Mucosa of gallbladder (tissue), 1 donor: ENCODE data around the gene ADGRG6. TPM values are rescaled to one million over a fixed set of nuclear protein-coding genes. Genes with fewer than 3 reads are reported as not detected.
"Not testable (repeated sequence)": the region's sequence is repeated elsewhere in the genome, so short reads cannot be mapped to it uniquely, and the experiment has no call there.

Experiments
- DNase-seq: peaks from one replicate; pipeline ENCODE4 v3.0.0-alpha.2; 2020; ENCODE audit warnings: low spot score
- total RNA-seq: library from RNA; stranded (reverse); gene quantifications from one replicate; pipeline ENCODE4 v1.2.1, GENCODE V29; 2021
- donor health status: DM: no; HTN: no; CAD: no.

The ADGRG6 gene
- total RNA-seq, 1 donor from 2014 or later = 13.9 TPM

DNA sequence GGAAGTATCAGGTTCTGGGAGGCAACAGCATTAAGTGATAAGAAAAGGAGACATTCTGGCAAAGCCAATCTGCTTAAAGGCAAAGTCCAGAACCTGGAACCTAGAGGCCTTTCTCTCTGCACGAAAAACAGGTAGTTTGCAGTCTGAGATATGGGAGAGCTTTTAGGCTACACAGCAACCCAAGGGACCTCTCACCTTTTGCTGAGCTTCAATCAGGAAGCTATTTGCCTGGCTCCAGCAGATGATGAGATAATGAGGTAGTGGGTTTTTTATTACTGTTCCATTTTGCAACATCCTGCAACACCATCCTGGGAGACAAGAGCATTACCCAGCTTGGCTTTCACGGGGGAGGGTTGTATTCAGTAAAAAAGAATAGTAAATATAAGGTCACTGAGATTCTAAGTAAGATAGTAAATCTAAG lies 143.1 kb downstream of the ADGRG6 start:
- no peak for DNase-seq

DNA sequence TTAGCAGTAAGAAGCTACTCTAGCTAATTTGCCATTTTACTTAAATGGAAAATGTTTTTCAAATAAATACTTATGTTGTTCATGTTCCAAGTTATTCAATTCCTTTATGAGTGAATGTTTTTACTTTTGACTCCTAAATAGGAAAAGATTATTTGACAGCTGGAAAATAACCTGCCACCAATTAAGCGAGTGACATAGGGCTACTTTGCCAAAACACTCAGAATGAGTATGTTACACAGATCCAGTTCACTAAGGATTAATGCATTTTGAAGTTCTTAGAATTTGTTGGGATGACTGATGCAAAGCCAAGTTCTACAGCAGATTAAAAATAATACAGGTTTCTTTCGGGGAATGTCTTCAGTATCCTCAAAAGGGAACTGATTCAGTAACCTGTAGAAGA lies 144.4 kb downstream of the ADGRG6 start:
- no peak for DNase-seq

DNA sequence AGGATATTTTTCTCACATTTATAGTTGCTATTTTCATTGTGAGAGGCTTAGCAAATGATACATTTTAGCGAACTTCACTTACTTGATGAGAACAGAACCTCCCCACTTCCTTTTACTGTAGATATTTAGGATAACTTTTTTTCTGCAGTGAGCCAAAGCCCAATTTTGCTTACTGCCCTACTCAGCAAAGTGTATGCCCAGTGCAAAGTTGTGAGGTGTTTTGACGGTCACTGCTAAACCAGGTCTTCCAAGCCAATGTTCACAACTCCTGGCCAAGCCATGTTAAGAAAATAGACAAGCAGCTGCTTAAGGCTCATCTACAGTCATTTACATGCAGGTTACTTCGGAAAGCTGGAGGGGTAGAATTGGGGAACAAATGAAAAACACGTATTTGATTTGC lies 144.8 kb downstream of the ADGRG6 start:
- no peak for DNase-seq

DNA sequence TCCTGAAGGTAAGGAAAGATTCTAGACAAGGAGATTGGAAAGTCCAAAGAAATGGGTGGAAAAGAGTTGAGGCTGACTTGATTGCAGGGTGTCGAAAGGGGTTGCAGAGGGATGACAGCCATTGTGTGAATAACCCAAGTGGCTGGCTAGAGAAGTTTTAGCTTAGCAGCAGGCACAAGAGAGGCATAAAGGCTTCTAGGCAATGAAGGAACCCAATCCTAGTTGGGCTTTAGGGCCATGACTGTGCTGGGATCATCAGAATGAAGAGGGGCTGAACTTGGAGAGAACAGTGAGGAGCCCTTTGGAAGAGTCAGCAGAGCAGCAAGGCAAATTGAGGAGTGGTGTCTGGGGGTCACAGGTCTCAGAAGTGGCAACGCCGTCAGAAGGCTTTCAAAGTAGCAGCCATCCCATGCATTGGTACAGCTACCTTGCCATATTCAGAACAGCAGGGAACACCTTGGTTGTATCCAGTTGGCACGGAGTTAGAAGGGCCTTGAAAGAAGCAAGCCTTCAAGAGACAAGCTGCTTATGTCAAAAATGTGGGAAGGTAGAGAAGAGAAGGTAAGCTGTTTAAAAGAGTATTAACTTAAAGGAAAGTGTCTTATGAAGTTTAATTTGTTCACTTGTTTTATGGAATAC lies 146.4 kb downstream of the ADGRG6 start:
- DNase-seq = no peak

DNA sequence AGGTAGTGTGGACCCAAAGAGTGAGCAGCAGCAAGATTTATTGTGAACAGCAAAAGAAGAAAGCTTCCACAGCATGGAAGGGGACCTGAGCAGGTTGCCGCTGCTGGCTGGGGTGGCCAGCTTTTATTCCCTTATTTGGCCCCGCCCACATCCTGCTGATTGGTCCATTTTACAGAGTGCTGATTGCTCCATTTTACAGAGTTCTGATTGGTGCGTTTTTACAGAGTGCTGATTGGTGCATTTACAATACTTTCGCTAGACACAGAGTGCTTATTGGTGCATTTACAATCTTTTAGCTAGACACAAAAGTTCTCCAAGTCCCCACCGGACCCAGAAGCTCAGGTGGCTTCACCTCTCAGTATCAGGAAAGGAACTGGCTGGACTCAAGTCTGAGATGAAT lies 149.0 kb downstream of the ADGRG6 start:
- not testable (repeated sequence) for DNase-seq

DNA sequence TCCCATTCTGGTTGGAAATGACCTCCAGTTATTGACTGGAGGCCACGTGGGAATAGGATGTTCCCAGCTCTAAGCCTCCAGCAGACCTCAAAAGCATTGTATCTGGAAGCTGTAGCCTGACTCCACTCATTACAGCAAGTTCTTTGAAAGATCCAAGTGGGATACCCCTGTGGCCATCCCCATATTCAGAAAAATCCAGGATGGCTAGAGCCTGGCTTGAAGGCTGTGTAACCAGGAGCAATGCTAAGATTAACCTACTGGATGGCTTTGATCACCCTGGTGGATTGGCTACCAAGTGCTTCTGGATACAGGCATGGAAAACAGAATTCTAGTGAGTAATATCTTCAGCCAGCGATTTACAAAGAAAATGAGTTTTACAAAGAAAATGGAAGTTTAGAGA lies 151.2 kb downstream of the ADGRG6 start:
- DNase-seq = no peak

DNA sequence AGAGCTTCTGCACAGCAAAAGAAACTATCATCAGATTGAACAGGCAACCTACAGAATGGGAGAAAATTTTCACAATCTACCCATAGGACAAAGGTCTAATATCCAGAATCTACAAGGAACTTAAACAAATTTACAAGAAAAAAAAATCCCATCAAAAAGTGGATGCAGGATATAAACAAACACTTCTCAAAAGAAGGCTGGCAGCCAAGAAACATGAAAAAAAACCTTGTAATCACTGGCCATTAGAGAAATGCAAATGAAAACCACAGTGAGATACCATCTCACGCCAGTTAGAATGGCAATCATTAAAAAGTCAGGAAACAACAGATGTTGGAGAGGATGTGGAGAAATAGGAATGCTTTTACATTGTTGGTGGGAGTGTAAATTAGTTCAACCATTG lies 152.4 kb downstream of the ADGRG6 start:
- DNase-seq = not testable (repeated sequence)

DNA sequence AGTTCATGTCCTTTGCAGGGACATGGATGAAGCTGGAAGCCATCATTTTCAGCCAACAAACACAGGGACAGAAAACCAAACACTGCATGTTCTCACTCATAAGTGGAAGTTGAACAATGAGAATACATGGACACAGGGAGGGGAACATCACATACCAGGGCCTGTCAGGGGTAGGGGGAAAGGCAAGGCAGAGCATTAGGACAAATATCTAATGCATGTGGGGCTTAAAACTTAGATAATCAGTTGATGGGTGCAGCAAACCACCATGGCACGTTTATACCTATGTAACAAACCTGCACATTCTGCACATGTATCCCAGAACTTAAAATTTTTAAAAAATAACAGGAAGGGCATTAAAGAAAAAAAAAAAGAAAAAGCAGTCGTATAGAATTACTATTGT lies 153.0 kb downstream of the ADGRG6 start:
- not testable (repeated sequence) for DNase-seq

DNA sequence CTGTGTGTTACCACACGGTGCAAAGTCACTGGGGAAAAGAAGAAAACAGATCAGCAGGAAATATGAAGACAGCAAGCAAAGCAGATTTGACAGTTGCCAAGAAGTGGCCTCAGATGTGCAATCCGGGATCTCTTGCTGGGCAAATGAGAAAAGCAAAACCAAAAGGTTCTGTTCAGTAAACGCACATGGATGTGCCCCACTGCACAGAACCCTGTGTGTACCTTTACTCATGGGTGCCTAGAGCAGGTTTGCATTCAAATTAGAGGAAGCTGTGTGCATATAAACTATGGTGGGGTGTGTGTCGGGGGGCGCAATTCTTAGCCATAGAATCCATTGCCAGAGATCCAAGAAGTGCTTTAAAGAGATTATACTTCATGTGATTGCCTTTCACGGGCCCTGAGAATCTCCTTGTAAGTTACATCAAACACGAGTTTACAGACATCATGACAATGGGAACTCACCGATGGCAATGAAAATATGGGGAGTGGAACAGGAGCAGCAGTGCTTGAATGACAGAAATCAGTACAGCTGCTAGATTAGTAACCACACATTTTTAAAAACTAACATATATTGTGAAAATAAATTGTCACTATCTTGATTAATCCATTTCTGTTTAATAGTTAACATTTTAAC lies 154.3 kb downstream of the ADGRG6 start:
- DNase-seq = no peak

DNA sequence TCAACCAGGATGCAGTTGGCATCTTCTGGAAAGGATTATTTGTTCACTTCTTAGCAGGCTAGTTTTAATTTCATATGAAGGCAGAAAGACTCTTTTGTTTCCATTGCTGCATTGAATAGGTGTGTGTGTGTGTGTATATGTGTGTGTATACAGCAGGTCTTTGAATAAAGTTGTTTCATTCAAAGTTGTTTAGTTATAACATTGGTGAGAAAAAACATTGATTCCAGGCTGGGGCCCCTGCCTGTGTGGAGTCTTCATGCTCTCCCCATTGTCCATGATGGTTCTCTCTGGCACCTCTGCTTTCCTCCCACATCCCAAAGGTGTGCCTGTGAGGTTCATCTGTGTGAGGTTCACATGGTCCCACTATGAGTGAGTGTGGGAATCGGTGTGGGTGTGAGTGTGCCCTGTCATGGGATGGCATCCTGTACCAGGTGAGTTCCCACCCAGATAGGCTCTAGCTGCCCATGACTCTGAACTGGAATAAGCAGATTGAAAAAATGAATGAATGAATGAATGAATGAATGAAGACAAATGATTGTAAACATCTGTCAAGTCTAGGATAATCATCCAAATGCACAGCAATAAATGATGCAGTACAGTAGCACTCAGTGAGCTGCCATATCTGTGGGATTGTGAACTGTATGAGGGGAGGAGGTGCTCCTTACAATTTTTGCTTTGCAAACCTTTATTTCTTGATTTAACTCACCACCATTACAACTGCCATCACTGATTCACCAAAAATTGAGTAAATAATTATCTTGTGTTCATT lies 156.0 kb downstream of the ADGRG6 start:
- DNase-seq = no peak

DNA sequence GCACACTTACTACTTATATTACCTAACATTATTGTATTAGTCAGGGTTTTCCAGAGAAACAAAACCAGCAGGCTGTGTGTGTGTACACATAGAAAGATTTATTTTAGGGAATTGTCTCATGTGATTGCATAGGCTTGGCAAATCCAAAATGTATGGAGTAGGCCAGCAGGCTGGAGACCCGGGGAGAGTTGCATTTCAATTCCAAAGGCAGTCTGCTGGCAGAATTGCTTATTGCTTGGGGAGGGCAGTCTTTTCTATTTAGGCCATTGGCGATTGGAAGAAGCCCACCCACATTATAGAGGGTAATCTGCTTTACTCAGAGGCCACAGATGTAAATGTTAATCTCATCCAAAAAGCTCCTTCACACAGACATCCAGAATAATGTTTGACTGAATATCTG lies 157.0 kb downstream of the ADGRG6 start:
- DNase-seq = no peak

DNA sequence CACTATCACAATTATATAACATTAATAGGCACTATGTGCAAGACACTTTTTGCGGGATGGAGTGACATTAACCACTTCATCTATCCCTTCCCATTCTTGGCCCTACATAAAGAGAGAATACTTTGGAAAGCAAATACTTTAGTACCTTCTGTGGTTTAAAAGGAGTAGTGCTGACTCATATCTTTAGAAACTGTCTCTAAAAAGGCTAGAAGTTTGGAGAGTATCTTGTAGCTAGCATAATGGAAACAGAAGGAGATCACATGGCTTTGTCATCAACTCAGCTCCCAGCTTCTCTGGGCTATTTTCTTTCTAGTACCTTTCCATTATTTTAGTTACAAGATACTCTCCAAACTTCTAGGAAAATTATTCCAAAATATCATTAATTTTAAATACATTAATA lies 157.5 kb downstream of the ADGRG6 start:
- DNase-seq = no peak

DNA sequence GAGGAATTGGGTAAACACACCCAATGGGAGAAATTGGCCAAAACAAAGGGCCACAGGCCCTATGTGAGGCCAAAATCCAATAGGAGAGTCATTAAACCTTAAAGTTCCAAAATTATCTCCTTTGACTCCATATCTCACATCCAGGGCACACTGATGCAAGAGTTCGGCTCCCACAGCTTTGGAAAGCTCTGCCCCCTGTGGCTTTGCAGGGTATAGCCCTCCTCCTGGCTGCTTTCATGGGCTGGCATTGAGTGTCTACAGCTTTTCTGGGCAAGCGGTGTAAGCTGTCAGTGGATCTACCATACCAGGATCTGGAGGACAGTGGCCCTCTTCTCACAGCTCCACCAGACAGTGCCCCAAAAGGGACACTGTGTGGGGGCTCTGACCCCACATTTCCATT lies 160.5 kb downstream of the ADGRG6 start:
- DNase-seq = no peak

DNA sequence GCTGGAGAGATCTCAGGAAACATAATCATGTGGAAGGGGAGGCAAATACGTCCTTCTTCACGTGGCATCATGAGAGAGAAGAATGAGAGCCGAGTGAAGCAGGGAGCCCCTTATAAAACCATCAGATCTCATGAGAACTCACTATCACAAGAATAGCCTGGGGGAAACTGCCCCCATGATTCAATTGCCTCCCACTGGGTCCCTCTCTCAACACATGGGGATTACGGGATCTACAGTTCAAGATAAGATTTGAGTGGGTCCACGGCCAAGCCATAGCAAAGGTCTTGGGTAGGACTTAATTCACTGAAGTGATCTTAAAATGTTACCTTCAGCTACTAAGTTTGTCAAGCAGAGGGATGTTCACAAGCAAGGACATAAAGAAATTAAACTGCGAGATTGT lies 162.2 kb downstream of the ADGRG6 start:
- no peak for DNase-seq

DNA sequence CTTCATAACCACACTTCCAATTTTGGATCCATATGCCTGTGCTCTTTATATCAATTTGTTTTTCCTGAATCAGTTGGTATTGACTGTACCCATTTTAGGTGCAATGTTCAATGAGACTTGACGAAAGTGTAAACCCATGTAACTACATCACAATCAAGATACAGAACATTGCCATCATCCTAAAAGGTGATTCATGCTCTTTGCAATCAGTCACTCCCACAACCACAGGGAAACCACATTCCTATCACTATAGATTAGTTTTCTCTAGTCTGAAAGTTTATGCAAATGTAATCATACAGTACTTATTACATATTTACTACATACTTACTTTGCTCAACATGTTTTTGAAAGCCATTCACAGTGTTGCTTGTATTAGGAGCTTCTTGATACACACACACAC lies 167.4 kb downstream of the ADGRG6 start:
- DNase-seq = no peak

DNA sequence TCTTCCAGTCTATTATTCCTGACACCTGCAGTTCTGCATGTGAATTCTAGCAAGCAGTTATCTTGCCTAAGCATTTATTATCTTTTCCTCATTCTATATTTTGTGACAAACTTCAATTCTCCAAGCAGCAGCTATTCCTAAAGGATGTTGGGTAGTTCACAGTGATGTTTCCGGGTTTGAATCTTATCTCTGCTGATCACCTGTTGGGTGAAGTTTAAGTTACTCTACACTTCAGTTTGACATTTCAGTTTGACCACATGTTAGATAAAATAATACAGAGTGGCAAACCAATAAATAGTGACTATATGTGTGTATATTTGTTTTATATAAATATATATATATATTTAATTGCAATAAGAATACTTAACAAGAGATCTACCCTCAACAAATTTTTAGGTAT lies 168.6 kb downstream of the ADGRG6 start:
- no peak for DNase-seq

DNA sequence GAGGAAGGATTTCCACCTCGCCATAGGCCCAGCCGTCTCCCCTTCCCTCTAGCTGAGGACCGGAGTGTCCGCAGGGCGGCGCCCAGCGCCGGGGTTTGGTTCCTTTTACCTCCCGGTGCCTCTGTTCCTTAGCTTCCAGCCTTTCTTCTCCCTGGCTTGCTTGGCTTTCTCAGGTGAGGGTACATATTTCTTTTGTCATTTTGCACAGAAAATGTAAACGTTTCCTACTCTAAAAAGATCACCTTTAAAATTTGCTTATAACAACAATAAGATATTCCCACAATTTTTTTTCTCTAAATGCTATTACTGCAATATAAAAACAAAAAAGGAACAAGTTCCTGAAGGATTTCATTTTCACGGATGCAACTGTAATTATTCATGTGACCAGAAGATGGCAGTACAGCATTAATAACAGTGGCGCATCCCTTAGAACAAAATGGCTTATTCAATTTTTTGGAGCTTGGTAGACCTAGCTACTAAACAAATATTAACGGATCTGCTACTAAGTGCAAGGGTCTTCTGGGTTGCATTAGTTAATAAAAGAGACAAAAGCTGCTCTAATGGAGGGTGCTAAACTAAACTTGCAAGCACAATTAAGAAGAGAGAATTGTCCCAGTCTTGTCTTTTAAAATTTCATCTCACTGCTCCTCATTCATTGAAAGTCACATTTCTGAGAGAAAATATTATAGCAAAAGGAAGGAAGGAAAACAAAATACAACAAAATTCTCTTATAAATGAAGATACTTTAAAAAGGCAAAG lies 172.9 kb downstream of the ADGRG6 start:
- DNase-seq = no peak

DNA sequence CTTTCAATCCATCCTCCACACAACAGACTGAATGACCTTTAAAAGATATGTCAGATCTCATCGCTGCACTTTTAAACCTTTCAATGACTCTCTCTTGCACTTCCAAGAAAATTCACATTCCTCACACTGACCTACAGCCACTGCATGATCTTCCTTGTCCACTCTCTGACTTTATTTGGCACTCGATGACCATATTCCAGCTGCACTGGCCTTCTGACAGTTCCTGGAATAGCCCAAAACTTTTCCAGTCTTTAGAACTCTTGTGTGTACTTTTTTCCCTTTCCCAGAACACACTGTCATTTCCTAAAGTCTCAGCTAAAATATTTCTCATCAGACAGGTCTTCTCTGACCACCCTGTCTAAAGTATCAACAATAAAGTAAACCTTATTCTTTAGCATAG lies 174.6 kb downstream of the ADGRG6 start:
- DNase-seq = no peak

DNA sequence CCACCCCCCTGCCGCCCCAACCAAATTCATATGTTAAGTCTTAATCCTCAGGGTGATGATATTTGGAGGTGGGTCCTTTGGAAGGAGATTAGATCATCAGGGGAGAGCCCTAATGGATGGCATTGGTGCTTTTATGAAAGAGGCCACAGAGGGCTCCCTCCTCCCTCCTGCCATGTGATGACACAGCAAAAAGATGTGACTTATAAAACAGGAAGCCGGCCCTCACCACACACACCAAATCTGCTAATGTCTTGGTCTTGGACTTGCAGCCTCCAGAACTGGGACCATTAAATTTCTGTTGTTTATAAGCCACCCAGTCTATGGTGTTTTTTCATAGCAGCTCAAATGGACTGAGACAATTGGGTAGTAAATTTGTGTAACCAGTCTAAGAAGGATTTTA lies 176.3 kb downstream of the ADGRG6 start:
- no peak for DNase-seq

DNA sequence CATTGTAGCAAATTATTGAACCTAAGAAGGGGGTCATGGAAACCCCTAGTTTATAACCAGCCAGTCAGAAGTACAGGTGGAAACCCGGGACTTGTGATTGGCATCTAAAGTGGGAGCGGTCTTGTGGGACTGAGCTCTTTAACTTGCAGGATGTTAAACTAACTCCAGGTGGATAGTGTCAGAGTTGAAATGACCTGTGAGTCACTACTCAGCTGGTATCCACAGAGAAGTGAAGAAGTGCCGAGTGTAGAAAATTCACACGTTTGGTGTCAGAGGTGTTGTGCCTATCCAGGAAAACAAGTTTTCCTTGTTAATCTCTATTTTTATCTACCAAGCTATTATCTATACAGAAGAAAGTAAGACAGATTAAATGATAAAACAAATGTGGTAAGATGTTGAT lies 179.7 kb downstream of the ADGRG6 start:
- DNase-seq = no peak

DNA sequence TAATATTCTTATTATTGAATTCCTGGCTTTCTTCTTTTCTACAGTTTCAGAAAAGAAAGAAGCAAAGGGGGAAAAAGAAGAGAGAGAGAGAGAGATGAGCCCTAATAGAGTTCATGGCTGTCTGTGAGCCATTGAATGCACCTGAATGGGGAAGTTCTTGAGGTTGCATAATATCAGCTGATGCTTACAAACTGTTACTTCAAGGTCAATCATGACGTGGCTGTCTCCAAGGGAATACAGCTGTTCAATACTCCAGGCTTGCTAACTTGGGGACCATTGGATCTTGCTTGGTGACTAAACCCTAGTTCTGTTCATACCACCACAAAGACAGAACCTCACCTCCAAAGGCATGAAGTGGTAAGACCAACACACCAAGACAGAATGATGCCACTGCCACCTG lies 180.4 kb downstream of the ADGRG6 start:
- DNase-seq = no peak

DNA sequence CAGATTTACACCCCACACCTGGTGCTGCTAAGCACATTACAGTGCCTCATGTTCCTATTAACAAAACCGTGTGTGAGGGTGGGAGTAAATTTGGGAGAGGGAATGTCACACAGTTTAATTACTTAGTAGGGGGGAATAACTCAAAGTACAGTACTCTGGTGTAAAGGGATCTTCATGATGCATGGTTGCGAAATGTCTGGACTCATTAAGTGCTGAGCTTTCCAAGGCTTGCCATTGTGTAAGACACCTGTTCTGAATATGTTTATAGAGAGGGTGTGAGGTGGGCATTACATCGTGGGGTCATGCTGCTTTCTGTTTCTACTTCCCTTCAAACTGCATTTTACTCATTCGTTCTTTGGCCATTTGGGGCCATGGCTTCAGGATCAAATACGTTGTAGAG lies 181.2 kb downstream of the ADGRG6 start:
- DNase-seq = no peak
